Esophagus muscularis mucosa (tissue), 4 donors: ENCODE measurements around the gene AGAP1.

Experiments
- EP300 ChIP-seq: sonication (generic); formaldehyde crosslinking; IDR thresholded peaks from one replicate; pipeline ENCODE4 v1.6.1; 2017; ENCODE audit warnings: antibody characterized with exemption
- POLR2A ChIP-seq: fragments of 450-650 bp; IDR thresholded peaks from one replicate; pipeline ENCODE4 v1.6.1; 2017; ENCODE audit warnings: antibody characterized with exemption, moderate library complexity, mild to moderate bottlenecking, low read depth
- POLR2AphosphoS5 ChIP-seq, 2 donors: sonication (generic); formaldehyde crosslinking; IDR thresholded peaks; one replicate each; pipeline ENCODE4 v1.6.1; 2017; ENCODE audit warnings: antibody characterized with exemption in 2 of 2
- TF ChIP-seq, protein P1 (sequence below), 3 experiments: fragments of 200-600 bp in 2 of 3; fragments of 450-650 bp in 1 of 3; sonication (generic) in 2 of 3; IDR thresholded peaks; one replicate each; pipeline ENCODE4 v1.5.1; 2017 to 2019; ENCODE audit warnings: antibody characterized with exemption in 3 of 3, mild to moderate bottlenecking in 2 of 3, moderate library complexity in 1 of 3

- TF ChIP-seq, protein P1, sequence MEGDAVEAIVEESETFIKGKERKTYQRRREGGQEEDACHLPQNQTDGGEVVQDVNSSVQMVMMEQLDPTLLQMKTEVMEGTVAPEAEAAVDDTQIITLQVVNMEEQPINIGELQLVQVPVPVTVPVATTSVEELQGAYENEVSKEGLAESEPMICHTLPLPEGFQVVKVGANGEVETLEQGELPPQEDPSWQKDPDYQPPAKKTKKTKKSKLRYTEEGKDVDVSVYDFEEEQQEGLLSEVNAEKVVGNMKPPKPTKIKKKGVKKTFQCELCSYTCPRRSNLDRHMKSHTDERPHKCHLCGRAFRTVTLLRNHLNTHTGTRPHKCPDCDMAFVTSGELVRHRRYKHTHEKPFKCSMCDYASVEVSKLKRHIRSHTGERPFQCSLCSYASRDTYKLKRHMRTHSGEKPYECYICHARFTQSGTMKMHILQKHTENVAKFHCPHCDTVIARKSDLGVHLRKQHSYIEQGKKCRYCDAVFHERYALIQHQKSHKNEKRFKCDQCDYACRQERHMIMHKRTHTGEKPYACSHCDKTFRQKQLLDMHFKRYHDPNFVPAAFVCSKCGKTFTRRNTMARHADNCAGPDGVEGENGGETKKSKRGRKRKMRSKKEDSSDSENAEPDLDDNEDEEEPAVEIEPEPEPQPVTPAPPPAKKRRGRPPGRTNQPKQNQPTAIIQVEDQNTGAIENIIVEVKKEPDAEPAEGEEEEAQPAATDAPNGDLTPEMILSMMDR (IDR thresholded peaks at IDR 0.05), result no peak
- TF ChIP-seq POLR2A (no peak), POLR2AphosphoS5 (IDR thresholded peaks at IDR 0.05) (no peak), EP300 (no peak)
These were observed 455 bp upstream of the AGAP1 start for GRCh38 chr2:235493402-235493774.
